MM.1S (cell line): ENCODE measurements around the gene ADCYAP1R1.

Experiments used
- EZH2phosphoT487 ChIP-seq: fragments of 300-600 bp; sonication (generic); IDR thresholded peaks from 2 replicates; pipeline ENCODE4 v1.6.1; 2018; ENCODE audit warnings: antibody characterized with exemption, low read length
- TF ChIP-seq, protein P1 (sequence below): fragments of 300-600 bp; sonication (generic); IDR thresholded peaks from 2 replicates; pipeline ENCODE4 v1.5.1; 2016; ENCODE audit warnings: antibody characterized with exemption, low read length, mixed read lengths

DNA sequence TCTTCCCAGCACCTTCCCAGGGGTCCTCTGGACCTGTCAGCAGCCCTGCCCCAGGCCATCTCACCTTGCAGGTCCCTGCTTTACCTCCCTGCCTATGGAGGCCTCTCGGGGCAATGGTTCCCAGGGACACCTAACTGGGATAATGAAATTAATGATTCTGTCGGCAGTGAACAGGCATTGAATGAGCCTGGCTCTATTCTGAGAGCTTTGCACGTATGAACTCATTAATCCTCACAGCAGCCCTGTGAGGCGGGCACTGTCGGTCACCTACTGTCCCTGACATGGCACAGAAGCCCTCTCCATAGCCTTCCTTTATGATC is 22.9 kb downstream of the ADCYAP1R1 start:
- TF ChIP-seq, protein P1, sequence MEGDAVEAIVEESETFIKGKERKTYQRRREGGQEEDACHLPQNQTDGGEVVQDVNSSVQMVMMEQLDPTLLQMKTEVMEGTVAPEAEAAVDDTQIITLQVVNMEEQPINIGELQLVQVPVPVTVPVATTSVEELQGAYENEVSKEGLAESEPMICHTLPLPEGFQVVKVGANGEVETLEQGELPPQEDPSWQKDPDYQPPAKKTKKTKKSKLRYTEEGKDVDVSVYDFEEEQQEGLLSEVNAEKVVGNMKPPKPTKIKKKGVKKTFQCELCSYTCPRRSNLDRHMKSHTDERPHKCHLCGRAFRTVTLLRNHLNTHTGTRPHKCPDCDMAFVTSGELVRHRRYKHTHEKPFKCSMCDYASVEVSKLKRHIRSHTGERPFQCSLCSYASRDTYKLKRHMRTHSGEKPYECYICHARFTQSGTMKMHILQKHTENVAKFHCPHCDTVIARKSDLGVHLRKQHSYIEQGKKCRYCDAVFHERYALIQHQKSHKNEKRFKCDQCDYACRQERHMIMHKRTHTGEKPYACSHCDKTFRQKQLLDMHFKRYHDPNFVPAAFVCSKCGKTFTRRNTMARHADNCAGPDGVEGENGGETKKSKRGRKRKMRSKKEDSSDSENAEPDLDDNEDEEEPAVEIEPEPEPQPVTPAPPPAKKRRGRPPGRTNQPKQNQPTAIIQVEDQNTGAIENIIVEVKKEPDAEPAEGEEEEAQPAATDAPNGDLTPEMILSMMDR, result no peak
- TF ChIP-seq EZH2phosphoT487, result no peak
